ENCODE data around the gene TSFM.

TSFM gene

GRCh38 chr12:57782608-57783465, at the start of gene TSFM:
TSS of gene TSFM (plus strand) at chr12:57782787. CDS start at chr12:57782802, 15 bp downstream.
- TF ChIP-seq CTCF (IDR thresholded peaks at IDR 0.05; ENCODE audit: low read depth, low read length, missing control alignments) = peak; percentile 94
- peak; percentile 97 for DNase-seq
- in situ Hi-C loops (cut with HindIII; ENCODE audit: low pct_ligation_motif_present, low sequenced_read_pairs) = no loop called here

GRCh38 chr12:57733928-57734327, 48.7 kb upstream of the TSFM start:
- Histone ChIP-seq H3K36me3 (replicated peaks) (no peaks in the 10 kb centered on the region), H3K4me3 (ENCODE audit: low read depth, low read length) (no peak overlapping the region), H3K27me3 (replicated peaks) (peaks cover 27% of the 10 kb centered on the region), H3K27ac (no peak overlapping the region)
- in situ Hi-C loops (cut with HindIII; ENCODE audit: low pct_ligation_motif_present, low sequenced_read_pairs) = no loop called here
- no peak for TF ChIP-seq CTCF (IDR thresholded peaks at IDR 0.05; ENCODE audit: low read depth, low read length, missing control alignments)
- no peak for DNase-seq

More at GRCh38 chr12:57782608-57783465, at the start of gene TSFM:
- peak within 1 kb of the TSS; percentile 99 for H3K4me3 ChIP-seq (ENCODE audit: low read depth, low read length)
- H3K36me3 ChIP-seq (replicated peaks) = peaks cover 18% of the 10 kb centered on the region
- no peaks in the 10 kb centered on the region for H3K27me3 ChIP-seq (replicated peaks)
- H3K27ac ChIP-seq = peak within 1 kb of the TSS; percentile 70

GRCh38 chr12:57734591-57734990, 48.0 kb upstream of the TSFM start:
- TF ChIP-seq CTCF (IDR thresholded peaks at IDR 0.05; ENCODE audit: low read depth, low read length, missing control alignments) = no peak
- DNase-seq = no peak
- in situ Hi-C loops (cut with HindIII; ENCODE audit: low pct_ligation_motif_present, low sequenced_read_pairs) = no loop called here
- H3K4me3 ChIP-seq (ENCODE audit: low read depth, low read length) = no peak overlapping the region
- peaks cover 34% of the 10 kb centered on the region for H3K27me3 ChIP-seq (replicated peaks)
- H3K36me3 ChIP-seq (replicated peaks) = no peaks in the 10 kb centered on the region
- H3K27ac ChIP-seq = no peak overlapping the region

- DNase-seq = no peak
- H3K36me3 ChIP-seq (replicated peaks) = no peaks in the 10 kb centered on the region
- in situ Hi-C loops (cut with HindIII; ENCODE audit: low pct_ligation_motif_present, low sequenced_read_pairs) = no loop called here
- no peak overlapping the region for H3K4me3 ChIP-seq (ENCODE audit: low read depth, low read length)
- H3K27me3 ChIP-seq (replicated peaks) = peaks cover 39% of the 10 kb centered on the region
- no peak overlapping the region for H3K27ac ChIP-seq
- no peak for TF ChIP-seq CTCF (IDR thresholded peaks at IDR 0.05; ENCODE audit: low read depth, low read length, missing control alignments)
Observed at GRCh38 chr12:57735198-57735855, 47.3 kb upstream of the TSFM start.

GRCh38 chr12:57735952-57736740, 46.4 kb upstream of the TSFM start:
- no peak for DNase-seq
- in situ Hi-C loops (cut with HindIII; ENCODE audit: low pct_ligation_motif_present, low sequenced_read_pairs) = no loop called here
- Histone ChIP-seq H3K27me3 (replicated peaks) (peaks cover 45% of the 10 kb centered on the region), H3K27ac (no peak overlapping the region), H3K36me3 (replicated peaks) (no peaks in the 10 kb centered on the region), H3K4me3 (ENCODE audit: low read depth, low read length) (peak overlapping the region; percentile 29)
- TF ChIP-seq CTCF (IDR thresholded peaks at IDR 0.05; ENCODE audit: low read depth, low read length, missing control alignments) = peak; percentile 63

All from brain microvascular endothelial cell (primary cell).